ENCODE results near the gene PLCL1.

- TF ChIP-seq POLR2A (IDR thresholded peaks at IDR 0.05) = no peak
- TF ChIP-seq CTCF (IDR thresholded peaks at IDR 0.05) = no peak
These were observed 68.9 kb downstream of the PLCL1 start for GRCh38 chr2:197873293-197873701.

Measured in esophagus squamous epithelium (tissue), 4 donors.